ENCODE results near the gene GPC6.

GPC6 gene

DNA sequence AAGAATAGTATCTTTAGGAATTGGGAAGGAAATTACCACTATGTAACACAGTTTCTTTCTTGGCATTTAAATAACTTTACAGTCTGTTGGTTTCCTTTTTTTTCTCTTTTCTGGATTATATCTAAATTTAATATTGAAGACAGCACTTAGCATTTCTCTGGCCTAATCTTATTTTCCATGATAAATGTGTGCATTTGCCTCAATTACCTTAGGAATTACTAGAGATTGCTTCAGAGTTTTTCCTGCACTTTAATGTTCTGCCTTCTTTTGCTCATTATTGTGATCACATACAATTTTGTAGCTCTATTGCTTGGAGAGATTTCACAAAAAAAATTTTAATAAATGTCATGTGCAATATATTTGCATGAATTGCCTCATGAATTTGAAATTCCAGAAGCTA, 1227.7 kb downstream of the GPC6 start:
- ChIA-PET CTCF (interaction anchor here (0.8 kb wide), 1 partner anchor 18 kb away, joined by 3 read pairs; no protein-coding TSS in a partner anchor), POLR2A (no interaction called here)
- no peaks in the 10 kb centered on the region for H3K36me3 ChIP-seq (ENCODE audit: control insufficient read depth in 2 of 2, insufficient read depth in 1 of 2, low read length in 2 of 2)
- no peak overlapping the region for H3K27ac ChIP-seq (ENCODE audit: extremely low read depth, low read depth, low read length)
- H3K4me3 ChIP-seq (ENCODE audit: low read depth, low read length) = no peak overlapping the region
- H3K4me1 ChIP-seq (ENCODE audit: control insufficient read depth, insufficient read depth, low read length) = no peaks in the 10 kb centered on the region
- no peak for TF ChIP-seq ZBTB7A (tag by site-specific recombination; IDR thresholded peaks at IDR 0.05; ENCODE audit: low read depth)
- no peak for TF ChIP-seq ZNF560 (tag by site-specific recombination; IDR thresholded peaks at IDR 0.05; ENCODE audit: borderline replicate concordance)
- TF ChIP-seq ZNF114 (tag by site-specific recombination; IDR thresholded peaks at IDR 0.05) = no peak
- no peaks in the 10 kb centered on the region for H3K9me3 ChIP-seq (ENCODE audit: control insufficient read depth, insufficient read depth, low read depth, low read length)

DNA sequence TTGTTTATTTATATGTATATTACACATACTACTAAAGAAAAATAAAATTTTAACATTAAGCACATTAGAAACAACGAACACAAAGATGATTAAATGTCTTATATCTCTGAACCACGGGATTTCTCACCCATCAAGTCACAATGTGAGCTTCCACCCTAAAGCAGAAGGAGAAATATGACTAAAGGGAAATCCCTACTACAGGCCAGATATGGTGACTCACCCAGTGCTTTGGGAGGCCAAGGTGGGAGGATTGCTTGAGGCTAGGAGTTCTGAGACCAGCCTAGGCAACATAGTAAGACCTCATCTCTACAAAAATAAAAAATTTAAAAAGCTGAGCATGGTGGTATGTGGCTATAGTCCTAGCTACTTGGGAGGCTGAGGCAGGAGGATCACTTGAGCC, 1228.3 kb downstream of the GPC6 start:
- Histone ChIP-seq H3K27ac (ENCODE audit: extremely low read depth, low read depth, low read length) (no peak overlapping the region), H3K4me1 (ENCODE audit: control insufficient read depth, insufficient read depth, low read length) (no peaks in the 10 kb centered on the region), H3K4me3 (ENCODE audit: low read depth, low read length) (no peak overlapping the region), H3K36me3 (ENCODE audit: control insufficient read depth in 2 of 2, insufficient read depth in 1 of 2, low read length in 2 of 2) (no peaks in the 10 kb centered on the region), H3K9me3 (ENCODE audit: control insufficient read depth, insufficient read depth, low read depth, low read length) (no peaks in the 10 kb centered on the region)
- ChIA-PET POLR2A (no interaction called here), CTCF (interaction anchor here (0.6 kb wide), 1 partner anchor 163 kb away, joined by 3 read pairs; no protein-coding TSS in a partner anchor)
- TF ChIP-seq ZNF558 (tag by site-specific recombination; IDR thresholded peaks at IDR 0.05) (no peak), ZBTB7A (tag by site-specific recombination; IDR thresholded peaks at IDR 0.05; ENCODE audit: low read depth) (no peak), ZFP41 (tag by site-specific recombination; IDR thresholded peaks at IDR 0.05; ENCODE audit: borderline replicate concordance) (no peak), ZNF549 (tag by site-specific recombination; IDR thresholded peaks at IDR 0.05) (no peak), ZNF221 (tag by site-specific recombination; IDR thresholded peaks at IDR 0.05; ENCODE audit: borderline replicate concordance) (no peak), ZNF600 (tag by site-specific recombination; IDR thresholded peaks at IDR 0.05) (no peak), ZNF621 (tag by site-specific recombination; IDR thresholded peaks at IDR 0.05) (no peak), ZNF174 (tag by site-specific recombination; IDR thresholded peaks at IDR 0.05) (no peak), ZBTB48 (tag by site-specific recombination; IDR thresholded peaks at IDR 0.05) (no peak), KLF8 (tag by site-specific recombination; IDR thresholded peaks at IDR 0.05) (no peak), ZFP3 (tag by site-specific recombination; IDR thresholded peaks at IDR 0.05; ENCODE audit: low read depth) (no peak), ZNF658 (tag by site-specific recombination; IDR thresholded peaks at IDR 0.05) (no peak)
- TF ChIP-seq, protein P1, sequence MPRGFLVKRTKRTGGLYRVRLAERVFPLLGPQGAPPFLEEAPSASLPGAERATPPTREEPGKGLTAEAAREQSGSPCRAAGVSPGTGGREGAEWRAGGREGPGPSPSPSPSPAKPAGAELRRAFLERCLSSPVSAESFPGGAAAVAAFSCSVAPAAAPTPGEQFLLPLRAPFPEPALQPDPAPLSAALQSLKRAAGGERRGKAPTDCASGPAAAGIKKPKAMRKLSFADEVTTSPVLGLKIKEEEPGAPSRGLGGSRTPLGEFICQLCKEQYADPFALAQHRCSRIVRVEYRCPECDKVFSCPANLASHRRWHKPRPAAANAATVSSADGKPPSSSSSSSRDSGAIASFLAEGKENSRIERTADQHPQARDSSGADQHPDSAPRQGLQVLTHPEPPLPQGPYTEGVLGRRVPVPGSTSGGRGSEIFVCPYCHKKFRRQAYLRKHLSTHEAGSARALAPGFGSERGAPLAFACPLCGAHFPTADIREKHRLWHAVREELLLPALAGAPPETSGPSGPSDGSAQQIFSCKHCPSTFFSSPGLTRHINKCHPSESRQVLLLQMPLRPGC (tag by site-specific recombination; IDR thresholded peaks at IDR 0.05) = no peak
- TF ChIP-seq, protein P2, sequence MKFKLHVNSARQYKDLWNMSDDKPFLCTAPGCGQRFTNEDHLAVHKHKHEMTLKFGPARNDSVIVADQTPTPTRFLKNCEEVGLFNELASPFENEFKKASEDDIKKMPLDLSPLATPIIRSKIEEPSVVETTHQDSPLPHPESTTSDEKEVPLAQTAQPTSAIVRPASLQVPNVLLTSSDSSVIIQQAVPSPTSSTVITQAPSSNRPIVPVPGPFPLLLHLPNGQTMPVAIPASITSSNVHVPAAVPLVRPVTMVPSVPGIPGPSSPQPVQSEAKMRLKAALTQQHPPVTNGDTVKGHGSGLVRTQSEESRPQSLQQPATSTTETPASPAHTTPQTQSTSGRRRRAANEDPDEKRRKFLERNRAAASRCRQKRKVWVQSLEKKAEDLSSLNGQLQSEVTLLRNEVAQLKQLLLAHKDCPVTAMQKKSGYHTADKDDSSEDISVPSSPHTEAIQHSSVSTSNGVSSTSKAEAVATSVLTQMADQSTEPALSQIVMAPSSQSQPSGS (tag by site-specific recombination; IDR thresholded peaks at IDR 0.05; ENCODE audit: low read depth) = no peak
- TF ChIP-seq, protein P3, sequence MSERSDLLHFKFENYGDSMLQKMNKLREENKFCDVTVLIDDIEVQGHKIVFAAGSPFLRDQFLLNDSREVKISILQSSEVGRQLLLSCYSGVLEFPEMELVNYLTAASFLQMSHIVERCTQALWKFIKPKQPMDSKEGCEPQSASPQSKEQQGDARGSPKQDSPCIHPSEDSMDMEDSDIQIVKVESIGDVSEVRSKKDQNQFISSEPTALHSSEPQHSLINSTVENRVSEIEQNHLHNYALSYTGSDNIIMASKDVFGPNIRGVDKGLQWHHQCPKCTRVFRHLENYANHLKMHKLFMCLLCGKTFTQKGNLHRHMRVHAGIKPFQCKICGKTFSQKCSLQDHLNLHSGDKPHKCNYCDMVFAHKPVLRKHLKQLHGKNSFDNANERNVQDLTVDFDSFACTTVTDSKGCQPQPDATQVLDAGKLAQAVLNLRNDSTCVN (tag by site-specific recombination; optimal IDR thresholded peaks at IDR 0.05) = no peak
- TF ChIP-seq, protein P4, sequence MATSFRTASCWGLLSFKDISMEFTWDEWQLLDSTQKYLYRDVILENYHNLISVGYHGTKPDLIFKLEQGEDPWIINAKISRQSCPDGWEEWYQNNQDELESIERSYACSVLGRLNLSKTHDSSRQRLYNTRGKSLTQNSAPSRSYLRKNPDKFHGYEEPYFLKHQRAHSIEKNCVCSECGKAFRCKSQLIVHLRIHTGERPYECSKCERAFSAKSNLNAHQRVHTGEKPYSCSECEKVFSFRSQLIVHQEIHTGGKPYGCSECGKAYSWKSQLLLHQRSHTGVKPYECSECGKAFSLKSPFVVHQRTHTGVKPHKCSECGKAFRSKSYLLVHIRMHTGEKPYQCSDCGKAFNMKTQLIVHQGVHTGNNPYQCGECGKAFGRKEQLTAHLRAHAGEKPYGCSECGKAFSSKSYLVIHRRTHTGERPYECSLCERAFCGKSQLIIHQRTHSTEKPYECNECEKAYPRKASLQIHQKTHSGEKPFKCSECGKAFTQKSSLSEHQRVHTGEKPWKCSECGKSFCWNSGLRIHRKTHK (tag by site-specific recombination; IDR thresholded peaks at IDR 0.05) = no peak
